Hindlimb muscle (tissue), 1 donor: ENCODE measurements around the gene TMED4. TPM values are rescaled to one million over a fixed set of nuclear protein-coding genes. Genes with fewer than 3 reads are reported as not detected.
A peak's percentile ranks its signal among the peaks of the same experiment; 100 is the strongest.
"Not testable (repeated sequence)": the region's sequence is repeated elsewhere in the genome, so short reads cannot be mapped to it uniquely, and the experiment has no call there.

ENCODE experiments used
- DNase-seq: peaks from one replicate; pipeline ENCODE4 v3.0.0-alpha.2; 2013
- polyA plus RNA-seq: library from polyadenylated mRNA; unstranded; fragments of 120-200 nt; gene quantifications from one replicate; pipeline ENCODE4 v1.2.1, GENCODE V29; 2013; ENCODE audit not compliant: insufficient read length

Gene TMED4
- polyA plus RNA-seq, 1 donor, result 91.0 TPM

DNA sequence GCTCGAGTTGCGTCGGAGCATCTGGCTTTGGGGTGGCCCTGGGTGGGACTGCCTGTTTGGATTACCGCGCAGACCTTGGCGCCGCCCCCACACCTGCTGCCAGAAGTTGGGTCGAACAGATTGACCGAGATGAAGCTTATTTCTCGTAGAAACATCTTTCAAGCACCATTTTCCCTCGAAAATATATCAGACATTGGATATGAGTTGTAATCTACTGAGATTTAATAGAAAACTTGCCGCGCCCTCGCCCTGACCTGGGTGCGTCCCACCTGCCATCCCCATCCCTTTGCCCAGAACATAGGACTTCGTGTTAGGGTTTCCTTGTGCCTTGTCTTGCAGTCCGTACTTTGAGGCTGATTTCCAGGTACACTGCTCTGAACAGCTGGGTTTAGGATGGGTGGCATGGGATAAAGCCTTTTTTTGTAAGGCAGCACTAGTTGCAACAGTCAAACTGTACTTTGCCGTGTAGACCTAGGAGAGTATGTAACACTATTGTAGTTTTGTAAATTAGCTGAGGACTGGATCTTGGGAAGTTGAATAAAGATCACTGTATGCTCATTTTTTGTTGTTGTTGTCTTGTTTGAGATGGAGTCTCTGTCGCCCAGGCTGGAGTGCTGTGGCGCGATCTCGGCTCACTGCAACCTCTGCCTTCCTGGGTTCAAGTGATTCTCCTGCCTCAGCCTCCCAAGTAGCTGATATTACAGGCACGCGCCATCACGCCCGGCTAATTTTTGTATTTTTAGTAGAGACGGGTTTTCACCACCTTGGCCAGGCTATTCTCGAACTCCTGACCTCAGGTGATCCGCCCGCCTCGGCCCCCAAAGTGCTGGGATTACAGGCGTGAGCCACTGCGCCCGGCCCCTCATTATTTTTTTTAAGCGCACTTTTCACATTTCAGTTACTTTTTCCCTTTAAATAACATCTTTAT, 25.4 kb upstream of the TMED4 start:
- DNase-seq, result no peak

DNA sequence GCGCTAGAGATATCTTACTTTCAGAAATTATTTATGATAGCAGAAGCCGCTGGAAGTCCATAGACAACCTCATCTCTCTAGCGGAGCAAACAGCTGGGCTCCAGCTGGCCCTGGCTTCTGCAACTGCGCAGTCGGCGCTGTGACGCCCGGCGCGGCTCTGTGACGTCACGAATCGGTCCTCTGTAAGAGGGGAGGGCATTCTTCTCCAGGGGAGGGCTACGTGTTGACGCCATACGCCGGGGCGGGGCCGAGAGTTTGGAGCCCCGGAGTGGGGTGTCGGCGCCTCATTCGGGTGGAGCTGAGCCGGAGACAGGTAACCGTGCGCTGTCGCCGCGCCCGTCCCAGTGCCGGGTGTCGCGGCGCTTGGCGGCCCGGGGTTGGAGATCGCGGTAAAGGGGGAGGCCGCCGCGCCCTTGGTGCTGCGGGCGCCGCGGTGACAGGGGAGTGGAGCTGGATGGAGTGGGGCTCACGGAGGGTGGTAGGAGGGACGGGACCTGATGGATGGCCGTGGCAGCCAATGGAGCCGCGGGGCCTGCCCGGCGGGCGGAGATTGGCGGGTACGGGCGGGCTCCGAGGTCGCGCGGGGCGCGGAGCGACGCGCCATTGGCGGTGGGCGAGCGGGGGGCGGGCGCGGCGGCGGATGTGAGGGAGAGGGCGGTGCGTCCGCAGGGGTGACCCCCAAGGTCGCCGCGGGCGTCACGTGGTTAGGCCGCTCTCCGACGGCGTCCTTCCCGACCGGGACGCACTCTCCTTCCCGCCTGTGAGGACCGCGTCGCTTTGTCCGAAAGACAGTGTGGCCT, 24.5 kb upstream of the TMED4 start, which contains the start of gene OGDH:
OGDH (plus strand) TSS at position 287 of the 800 bp plus-strand sequence. CDS start 17,717 bp downstream, outside the sequence.
- DNase-seq, result peak; percentile 100

DNA sequence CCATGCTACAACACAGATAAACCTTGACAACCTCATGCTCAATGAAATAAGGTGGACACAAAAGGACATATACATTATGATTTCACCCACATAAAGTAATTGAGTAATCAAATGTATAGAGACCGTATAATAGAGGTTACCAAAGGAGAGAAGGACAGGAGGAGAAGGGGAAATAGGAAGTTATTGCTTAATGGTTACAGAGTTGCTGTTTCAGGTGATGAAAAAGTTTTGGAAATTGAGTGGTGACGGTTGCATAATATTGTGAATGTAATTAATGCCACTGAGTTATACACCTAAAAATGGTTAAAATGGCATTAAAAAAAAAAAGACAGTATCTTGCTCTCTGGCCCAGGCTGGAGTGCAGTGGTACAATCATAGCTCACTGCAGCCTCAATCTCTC, 22.9 kb upstream of the TMED4 start:
- DNase-seq, result no peak

DNA sequence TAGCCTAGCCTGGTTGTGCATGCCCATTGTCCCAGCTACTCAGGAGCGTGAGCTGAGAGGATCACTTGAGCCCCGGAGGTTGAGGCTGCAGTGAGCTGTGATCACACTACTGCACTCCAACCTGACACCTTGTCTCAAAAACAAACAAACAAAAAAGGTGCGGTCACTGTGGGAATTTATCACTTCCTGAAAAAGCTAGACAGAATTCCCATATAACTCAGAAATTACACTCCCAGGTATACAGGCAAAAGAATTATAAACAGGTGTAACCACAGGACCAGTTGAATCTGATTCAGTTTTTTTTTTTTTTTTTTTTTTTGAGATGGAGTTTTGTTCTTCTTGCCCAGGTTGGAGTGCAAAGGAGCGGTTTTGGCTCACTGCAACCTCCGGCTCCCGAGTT, 21.2 kb upstream of the TMED4 start:
- no peak for DNase-seq

DNA sequence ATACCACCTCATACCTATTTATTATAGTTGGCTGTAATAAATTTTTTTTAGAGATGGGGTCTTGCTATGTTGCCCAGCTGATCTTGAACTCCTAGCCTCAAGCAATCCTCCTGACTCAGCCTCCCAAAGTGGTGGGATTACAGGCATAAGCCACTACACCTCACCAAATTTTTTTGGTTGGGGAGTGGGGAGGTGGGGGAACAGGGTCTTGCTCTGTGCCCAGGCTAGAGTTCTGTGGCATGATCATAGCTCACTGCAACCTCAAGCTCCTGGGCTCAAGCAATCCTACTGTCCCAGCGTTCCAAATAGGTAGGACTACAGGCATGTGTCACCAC, 20.5 kb upstream of the TMED4 start:
- DNase-seq, result no peak

DNA sequence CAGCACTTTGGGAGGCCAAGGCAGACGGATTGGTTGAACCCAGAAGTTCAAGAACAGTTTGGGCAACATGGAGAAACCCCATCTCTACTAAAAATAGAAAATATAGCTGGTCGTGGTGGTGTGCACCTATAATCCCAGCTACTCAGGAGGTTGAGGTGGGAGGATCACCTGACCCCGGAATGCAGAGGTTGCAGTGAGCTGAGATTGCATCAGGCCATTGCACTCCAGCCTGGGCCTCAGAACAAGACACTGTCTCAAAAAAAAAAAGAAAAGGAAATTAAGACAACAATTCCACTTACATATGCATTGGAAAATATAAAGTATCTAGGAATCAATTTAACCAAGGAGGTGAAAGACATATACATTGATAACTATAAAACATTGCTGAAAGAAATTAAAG, 17.2 kb upstream of the TMED4 start:
- no peak for DNase-seq

- DNase-seq, result not testable (repeated sequence)
Measured at GRCh38 chr7:44597181-44597580, 15.2 kb upstream of the TMED4 start.

GRCh38 chr7:44595934-44596635, 14.1 kb upstream of the TMED4 start:
- DNase-seq, result no peak

DNA sequence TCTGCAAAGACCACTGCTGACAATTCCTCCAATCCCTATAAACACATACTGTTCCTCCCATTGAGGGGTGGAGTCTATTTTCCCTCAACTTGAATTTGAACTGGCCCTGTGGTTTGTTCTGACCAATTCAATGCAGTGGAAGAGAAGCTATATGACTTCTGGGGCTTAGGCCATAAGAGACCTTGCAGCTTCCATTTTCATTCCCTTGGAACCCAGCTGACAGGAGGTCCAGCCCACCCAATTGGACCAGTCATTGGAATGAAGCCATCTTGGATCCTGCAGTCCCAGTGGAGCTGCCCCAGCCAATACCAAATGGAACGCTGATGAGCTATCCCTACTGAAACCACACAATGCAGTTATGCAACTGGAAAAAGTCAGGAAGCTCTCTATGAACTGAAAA, 8.9 kb upstream of the TMED4 start:
- no peak for DNase-seq

DNA sequence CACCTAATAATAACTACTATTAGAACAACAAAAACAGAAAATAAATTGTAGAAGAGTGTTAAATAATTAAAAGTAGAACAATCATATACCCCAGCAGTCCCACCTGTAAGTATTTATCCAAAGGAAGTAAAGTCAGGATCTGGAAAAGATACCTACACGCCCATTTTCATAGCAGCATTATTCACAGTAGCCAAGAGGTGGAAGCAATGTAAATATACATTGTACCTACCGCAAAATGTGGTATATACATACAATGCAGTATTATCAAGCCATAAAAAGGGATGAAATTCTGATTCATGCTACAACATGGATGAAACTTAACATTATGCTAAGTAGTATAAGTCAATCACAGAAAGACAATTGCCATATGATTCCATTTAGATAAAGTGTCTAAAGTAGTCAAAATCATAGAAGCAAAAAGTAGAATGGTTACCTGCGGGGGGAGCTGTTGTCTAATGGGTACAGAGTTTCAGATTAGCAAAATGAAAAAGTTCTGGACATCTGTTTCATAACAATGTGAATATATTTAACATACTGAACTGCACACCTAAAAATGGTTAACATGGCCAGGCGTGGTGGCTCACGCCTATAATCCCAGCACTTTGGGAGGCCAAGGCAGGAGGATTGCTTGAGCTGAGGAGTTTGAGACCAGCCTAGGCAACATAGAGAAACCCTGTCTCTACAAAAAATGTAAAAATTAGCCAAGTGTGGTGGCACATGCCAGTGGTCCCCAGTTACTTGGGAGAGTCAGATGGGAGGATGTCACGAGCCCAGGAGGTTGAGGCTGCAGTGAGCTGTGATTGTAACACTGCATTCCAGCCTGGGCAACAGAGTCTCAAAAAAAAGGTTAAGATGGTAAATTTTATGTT, 6.0 kb upstream of the TMED4 start:
- peak; percentile 53 for DNase-seq

DNA sequence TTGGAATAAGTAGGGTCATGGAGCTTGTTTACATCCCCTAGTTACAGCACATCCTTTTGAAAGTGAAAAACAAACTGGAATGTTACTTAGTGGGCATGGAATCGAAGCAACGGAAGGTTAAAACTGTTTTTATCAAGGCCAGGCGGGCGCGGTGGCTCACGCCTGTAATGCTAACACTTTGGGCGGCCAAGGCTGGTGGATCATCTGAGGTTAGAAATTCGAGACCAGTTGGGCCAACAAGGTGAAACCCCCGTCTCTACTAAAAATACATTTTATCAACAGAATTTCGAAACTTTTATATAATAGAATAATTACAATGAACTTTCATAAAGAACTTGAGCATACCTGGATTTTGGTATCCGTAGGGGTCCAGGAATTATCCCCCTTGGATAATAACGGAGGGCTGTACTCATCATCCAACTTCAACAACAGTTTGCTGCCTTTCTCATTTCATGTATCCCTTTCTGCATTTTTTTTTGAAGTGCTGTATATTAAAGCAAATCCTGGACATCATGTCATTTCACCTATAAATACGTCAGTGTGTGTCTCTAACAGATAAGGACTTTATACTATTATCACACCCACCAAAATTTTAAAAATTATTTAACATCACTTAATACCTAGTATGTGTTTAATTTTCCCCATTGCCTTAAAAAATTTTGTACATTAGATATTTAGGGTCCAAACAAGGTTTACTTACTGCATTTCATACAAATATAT, 1.3 kb upstream of the TMED4 start:
- no peak for DNase-seq

DNA sequence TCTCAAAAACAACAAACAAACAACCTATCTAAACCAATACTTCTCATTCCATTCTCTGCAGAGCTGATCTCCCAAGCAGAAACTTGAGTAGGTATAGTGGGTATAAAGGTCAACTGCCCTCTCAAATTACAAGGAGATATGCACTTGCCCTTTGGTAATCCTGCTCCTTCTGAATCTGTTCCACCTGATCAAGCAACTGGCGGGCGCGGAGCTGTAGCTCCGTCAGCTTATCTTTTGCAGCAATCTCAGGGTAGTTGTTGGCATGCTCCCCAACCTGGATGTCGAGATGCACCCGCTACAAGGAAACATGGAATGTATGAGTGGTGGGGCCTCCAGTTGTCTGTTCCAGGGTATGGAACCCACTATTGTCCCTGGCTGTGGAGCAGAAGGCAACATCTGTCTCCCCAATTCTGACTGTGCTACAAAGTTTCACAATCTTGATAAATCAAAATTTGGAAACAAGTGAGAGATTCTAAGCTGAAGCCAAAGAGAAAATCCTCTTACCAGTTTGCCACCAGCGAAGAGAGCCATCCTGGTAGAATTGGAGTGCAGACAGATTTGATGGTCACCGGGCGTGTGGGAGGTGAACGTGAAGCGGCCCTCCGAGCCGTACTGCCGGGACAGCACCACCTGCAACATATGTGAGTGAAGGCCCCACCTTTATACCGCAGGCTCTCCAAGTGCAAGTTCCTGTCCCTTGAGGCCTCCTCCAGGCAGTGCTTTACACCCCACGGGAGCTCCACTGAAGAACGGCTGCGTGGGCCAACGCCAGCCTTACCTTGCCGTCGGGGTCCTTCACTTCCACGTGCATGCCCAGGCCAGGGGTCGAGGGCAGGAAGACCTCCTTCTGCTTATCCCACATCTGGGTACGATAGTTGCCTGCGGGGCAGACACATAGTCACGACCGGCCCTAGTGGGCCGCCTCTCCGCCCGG, 819 bp downstream of the TMED4 start:
- peak; percentile 16 for DNase-seq

- no peak for DNase-seq
Measured at GRCh38 chr7:44576228-44576627, 5.8 kb downstream of the TMED4 start.

GRCh38 chr7:44575054-44575453, 7.0 kb downstream of the TMED4 start:
- no peak for DNase-seq

- no peak for DNase-seq
Measured at GRCh38 chr7:44574287-44574872, 7.7 kb downstream of the TMED4 start.

- peak; percentile 95 for DNase-seq
Measured at GRCh38 chr7:44573464-44574286, 8.4 kb downstream of the TMED4 start, which contains the start of gene DDX56. Gene DDX56, minus strand, starts transcription at chr7:44573908. Its CDS starts 13 bp downstream, at chr7:44573895.

DNA sequence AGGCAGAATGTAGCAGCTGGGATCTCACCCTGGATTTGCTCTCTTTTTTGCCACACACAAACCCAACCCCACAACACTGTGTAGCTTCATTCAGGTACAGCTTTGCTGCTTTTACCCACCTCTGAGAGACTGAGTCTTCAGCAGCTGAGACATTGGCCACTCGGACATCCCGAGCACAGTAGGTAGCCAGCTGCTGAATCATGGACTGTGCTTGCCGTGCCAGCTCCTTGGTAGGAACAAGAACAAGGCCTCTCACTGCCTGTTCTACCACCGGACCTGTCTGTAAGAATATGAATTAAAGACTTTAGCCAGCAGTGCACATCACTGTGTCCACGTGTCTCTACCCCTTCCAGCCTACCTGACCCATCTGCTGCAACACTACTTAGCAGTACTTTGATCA, 9.3 kb downstream of the TMED4 start:
- DNase-seq, result no peak

DNA sequence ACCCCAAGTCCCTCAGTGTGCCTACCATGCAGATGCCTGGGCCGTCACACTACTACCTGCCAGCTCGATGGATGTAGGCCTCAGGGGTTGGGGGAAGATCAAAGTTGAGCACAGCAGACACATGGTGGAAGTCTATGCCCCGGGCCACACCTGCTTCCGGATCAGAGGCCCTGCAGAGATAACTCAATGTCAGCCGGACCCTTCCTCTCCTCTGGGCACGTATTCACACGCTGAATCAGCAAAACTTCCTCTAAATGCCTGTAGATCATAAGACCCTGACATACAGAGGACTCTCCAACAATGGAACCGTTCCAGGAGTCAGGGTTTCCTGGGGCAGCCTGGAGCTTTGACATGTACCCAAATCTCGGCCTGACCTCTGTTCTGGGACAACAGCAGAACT, 12.1 kb downstream of the TMED4 start:
- no peak for DNase-seq
